ENCODE data around the gene KCNK10.

The KCNK10 gene

DNA sequence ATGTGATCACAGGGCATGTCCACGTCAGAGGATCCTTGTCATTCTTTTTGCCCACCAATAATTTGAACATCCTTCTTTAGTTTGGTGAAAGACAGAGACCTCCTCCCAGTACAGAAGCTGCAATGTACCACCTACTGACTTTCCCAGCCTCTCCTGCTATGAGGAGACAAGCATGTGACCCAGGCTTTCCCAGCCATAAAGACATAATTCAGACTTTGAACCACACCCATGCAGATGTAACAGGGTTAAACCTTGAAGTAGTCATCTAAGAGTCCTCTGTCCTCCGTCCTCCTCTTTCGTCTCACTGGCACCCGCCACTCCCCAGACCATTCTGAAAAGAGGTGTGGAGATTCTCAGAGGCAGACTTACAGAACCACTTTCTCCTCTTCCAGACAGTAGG lies 120.8 kb downstream of the KCNK10 start:
- no peaks in the 10 kb centered on the region for H3K36me3 ChIP-seq
- DNase-seq, result no peak
- intact Hi-C loops (cut with DNase I; ENCODE audit: low total_unique reads), result no loop called here
- TF ChIP-seq, protein P1, sequence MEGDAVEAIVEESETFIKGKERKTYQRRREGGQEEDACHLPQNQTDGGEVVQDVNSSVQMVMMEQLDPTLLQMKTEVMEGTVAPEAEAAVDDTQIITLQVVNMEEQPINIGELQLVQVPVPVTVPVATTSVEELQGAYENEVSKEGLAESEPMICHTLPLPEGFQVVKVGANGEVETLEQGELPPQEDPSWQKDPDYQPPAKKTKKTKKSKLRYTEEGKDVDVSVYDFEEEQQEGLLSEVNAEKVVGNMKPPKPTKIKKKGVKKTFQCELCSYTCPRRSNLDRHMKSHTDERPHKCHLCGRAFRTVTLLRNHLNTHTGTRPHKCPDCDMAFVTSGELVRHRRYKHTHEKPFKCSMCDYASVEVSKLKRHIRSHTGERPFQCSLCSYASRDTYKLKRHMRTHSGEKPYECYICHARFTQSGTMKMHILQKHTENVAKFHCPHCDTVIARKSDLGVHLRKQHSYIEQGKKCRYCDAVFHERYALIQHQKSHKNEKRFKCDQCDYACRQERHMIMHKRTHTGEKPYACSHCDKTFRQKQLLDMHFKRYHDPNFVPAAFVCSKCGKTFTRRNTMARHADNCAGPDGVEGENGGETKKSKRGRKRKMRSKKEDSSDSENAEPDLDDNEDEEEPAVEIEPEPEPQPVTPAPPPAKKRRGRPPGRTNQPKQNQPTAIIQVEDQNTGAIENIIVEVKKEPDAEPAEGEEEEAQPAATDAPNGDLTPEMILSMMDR (IDR thresholded peaks at IDR 0.05), result no peak
- H3K27me3 ChIP-seq, result no peaks in the 10 kb centered on the region
- no peaks in the 10 kb centered on the region for H3K4me1 ChIP-seq
- no peak overlapping the region for H3K27ac ChIP-seq
- H3K4me3 ChIP-seq, result no peak overlapping the region
- H3K9me3 ChIP-seq, result no peaks in the 10 kb centered on the region

DNA sequence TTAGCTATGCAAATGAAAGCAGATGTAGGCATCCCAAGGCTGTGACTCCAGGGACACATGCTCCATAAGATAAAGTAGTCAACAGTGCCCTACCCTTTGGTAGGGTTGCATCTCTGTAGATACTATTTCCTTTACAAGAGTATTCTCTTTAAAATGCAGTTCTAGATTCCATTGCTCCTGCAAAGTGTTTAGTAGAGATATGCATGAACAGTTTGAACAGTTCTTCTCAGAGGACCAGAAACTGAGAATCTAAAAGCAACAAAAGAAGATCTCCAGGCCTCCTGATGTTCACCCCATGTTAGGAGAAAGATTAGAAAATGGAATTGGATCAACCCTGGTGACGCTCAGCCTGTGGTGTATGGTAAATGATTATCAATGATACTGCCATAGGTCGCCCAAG lies 121.2 kb downstream of the KCNK10 start:
- DNase-seq, result no peak
- no peaks in the 10 kb centered on the region for H3K9me3 ChIP-seq
- intact Hi-C loops (cut with DNase I; ENCODE audit: low total_unique reads), result no loop called here
- H3K27ac ChIP-seq, result no peak overlapping the region
- TF ChIP-seq, protein P1 (IDR thresholded peaks at IDR 0.05), result no peak
- H3K36me3 ChIP-seq, result no peaks in the 10 kb centered on the region
- H3K27me3 ChIP-seq, result no peaks in the 10 kb centered on the region
- H3K4me3 ChIP-seq, result no peak overlapping the region
- no peaks in the 10 kb centered on the region for H3K4me1 ChIP-seq

DNA sequence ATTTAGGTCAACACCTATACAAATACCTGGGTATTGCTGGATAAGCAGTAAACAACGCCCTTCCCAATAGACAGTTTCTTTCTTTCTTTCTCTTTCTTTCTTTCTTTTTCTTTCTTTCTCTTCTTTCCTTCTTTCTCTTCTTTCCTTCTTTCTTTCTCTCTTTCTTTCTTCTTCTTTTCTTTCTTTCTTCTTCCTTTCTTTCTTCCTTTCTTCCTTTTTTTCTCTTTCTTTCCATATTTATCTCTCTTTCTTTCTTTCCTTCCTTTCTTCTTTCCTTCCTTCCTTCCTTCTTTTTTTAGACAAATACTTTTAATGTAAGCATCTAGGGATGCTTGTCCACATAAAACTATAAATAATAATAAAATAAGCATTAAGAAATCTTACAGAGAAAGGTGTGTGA lies 123.2 kb downstream of the KCNK10 start:
- no peak for DNase-seq
- Histone ChIP-seq H3K27me3 (no peaks in the 10 kb centered on the region), H3K4me1 (no peaks in the 10 kb centered on the region), H3K27ac (no peak overlapping the region), H3K36me3 (no peaks in the 10 kb centered on the region), H3K4me3 (no peak overlapping the region), H3K9me3 (no peaks in the 10 kb centered on the region)
- TF ChIP-seq, protein P1 (IDR thresholded peaks at IDR 0.05), result no peak
- intact Hi-C loops (cut with DNase I; ENCODE audit: low total_unique reads), result no loop called here

DNA sequence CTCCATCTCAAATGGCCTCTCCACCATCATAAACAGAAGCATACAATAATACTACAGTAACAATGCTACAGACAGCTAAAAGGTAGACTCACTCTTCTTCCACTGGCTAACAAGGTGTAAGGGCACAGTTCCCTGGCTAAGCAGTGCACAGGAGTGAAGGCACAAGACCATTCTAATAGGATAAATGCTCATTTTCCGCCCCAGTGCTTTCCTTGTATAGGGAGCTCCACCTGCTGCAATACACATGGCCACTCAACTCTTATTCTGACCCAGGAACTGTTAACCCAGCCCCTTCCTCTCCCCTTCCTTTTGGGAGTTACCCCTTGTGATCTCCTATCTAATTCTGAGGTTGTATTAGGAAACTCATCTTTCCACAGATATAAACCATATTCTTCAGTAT lies 124.6 kb downstream of the KCNK10 start:
- Histone ChIP-seq H3K4me3 (no peak overlapping the region), H3K36me3 (no peaks in the 10 kb centered on the region), H3K27me3 (peaks cover 0 to 4% of the 10 kb centered on the region in 2 donors), H3K27ac (no peak overlapping the region), H3K4me1 (no peaks in the 10 kb centered on the region), H3K9me3 (no peaks in the 10 kb centered on the region)
- DNase-seq, result no peak
- intact Hi-C loops (cut with DNase I; ENCODE audit: low total_unique reads), result no loop called here
- TF ChIP-seq, protein P1 (IDR thresholded peaks at IDR 0.05), result no peak

DNA sequence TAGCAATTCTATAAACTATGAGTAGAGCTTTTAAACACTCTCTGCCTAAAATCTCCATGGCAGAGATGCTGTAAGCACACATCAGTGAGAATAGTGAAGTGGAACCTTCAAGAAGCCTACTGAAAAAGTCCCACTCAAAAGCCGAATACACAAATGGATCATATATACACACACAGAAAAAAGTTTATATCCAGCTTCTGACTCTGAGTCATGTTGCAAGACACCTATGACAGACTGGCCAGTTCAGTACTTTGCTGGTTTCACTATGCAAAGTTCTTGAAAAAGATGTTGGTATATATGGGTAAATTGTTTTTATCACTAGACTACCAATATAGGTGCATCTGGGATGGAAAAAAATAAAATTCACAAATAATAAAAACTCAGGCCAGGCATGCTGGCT lies 126.1 kb downstream of the KCNK10 start:
- Histone ChIP-seq H3K27me3 (peaks cover 0 to 10% of the 10 kb centered on the region in 2 donors), H3K36me3 (no peaks in the 10 kb centered on the region), H3K4me1 (no peaks in the 10 kb centered on the region), H3K9me3 (no peaks in the 10 kb centered on the region), H3K4me3 (no peak overlapping the region), H3K27ac (no peak overlapping the region)
- intact Hi-C loops (cut with DNase I; ENCODE audit: low total_unique reads), result no loop called here
- TF ChIP-seq, protein P1 (IDR thresholded peaks at IDR 0.05), result no peak
- no peak for DNase-seq

All from tibial artery (tissue), 4 donors.